Measurements from ENCODE around the gene ZNHIT2.

Gene ZNHIT2

GRCh38 chr11:65069217-65069616 is 48.3 kb downstream of the ZNHIT2 start:
- TF ChIP-seq CTCF (IDR thresholded peaks at IDR 0.05; ENCODE audit: insufficient read depth, low read length, missing control alignments) = no peak
- ChIA-PET CTCF (interaction anchor here (1.3 to 1.8 kb wide), 2 partner anchors 10 to 42 kb away, joined by 4 to 7 read pairs; partner anchors contain the start of gene TM7SF2), POLR2A (no interaction called here)
- H3K4me3 ChIP-seq (ENCODE audit: low read depth, low read length) = no peak overlapping the region
- DNase-seq (ENCODE audit: low read depth, low spot score) = no peak

GRCh38 chr11:65067446-65067845 is 50.1 kb downstream of the ZNHIT2 start:
- TF ChIP-seq CTCF (IDR thresholded peaks at IDR 0.05; ENCODE audit: insufficient read depth, low read length, missing control alignments) = no peak
- CTCF ChIA-PET = no interaction called here

GRCh38 chr11:65066805-65067291 is 50.7 kb downstream of the ZNHIT2 start:
- DNase-seq (ENCODE audit: low read depth, low spot score) = no peak
- no peak for TF ChIP-seq CTCF (IDR thresholded peaks at IDR 0.05; ENCODE audit: insufficient read depth, low read length, missing control alignments)
- ChIA-PET CTCF (interaction anchor here (0.8 to 1.3 kb wide), 2 partner anchors 9 to 52 kb away, joined by 3 read pairs; no protein-coding TSS in a partner anchor), POLR2A (no interaction called here)
- no peak overlapping the region for H3K4me3 ChIP-seq (ENCODE audit: low read depth, low read length)

More at GRCh38 chr11:65067446-65067845, 50.1 kb downstream of the ZNHIT2 start:
- DNase-seq (ENCODE audit: low read depth, low spot score) = no peak
- H3K4me3 ChIP-seq (ENCODE audit: low read depth, low read length) = no peak overlapping the region
- POLR2A ChIA-PET = no interaction called here

Measured in AG04449 (cell line).